Measurements from ENCODE around the gene WDFY4.

DNA sequence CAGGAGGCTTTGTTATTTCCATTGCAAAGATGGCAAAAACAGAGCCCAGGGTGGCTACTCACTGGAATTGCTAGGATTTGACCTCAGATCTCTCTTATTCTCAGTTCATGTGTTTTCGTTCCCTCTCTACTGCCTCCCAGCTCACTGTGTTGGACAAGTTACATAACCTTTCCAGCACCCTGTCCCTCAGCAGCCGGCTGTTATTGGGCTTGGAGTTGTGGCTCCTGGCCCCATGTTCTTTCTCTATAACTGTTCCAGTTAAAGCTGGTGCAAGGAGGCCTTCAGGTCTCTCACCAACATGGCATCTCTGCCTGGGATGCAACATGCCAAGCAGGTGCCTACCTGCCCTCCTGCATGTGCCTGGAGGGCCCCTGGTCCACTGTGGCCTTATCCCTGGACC lies 198.2 kb downstream of the WDFY4 start:
- TF ChIP-seq CREB1 (IDR thresholded peaks at IDR 0.05; ENCODE audit: low read depth) (no peak), EGR1 (IDR thresholded peaks at IDR 0.05) (no peak), EP300 (IDR thresholded peaks at IDR 0.05; ENCODE audit: borderline replicate concordance) (no peak), TAF1 (IDR thresholded peaks at IDR 0.05; ENCODE audit: low read depth) (no peak), FOXM1 (IDR thresholded peaks at IDR 0.05; ENCODE audit: borderline replicate concordance, low read depth) (no peak), YY1 (IDR thresholded peaks at IDR 0.05; ENCODE audit: low read depth) (no peak)

Measured in Ishikawa (cell line).